GM21447 (cell line): ENCODE results near the gene GPR183.
A peak's percentile ranks its signal among the peaks of the same experiment; 100 is the strongest.

ENCODE experiments used
- ATAC-seq: cut with Tn5 transposase; IDR thresholded peaks from one replicate; pipeline ENCODE4 v1.9.1; 2021; ENCODE audit not compliant: unreplicated experiment

Gene GPR183

GRCh38 chr13:99272481-99272880, 34.7 kb downstream of the GPR183 start:
- ATAC-seq = no peak

- no peak for ATAC-seq
These were observed 36.0 kb downstream of the GPR183 start for GRCh38 chr13:99271249-99271648.

GRCh38 chr13:99270518-99270917, 36.7 kb downstream of the GPR183 start:
- no peak for ATAC-seq

- peak; percentile 65 for ATAC-seq
These were observed 37.5 kb downstream of the GPR183 start for GRCh38 chr13:99269627-99270241.

- ATAC-seq = no peak
These were observed 38.4 kb downstream of the GPR183 start for GRCh38 chr13:99268822-99269221.

GRCh38 chr13:99267927-99268326, 39.3 kb downstream of the GPR183 start:
- no peak for ATAC-seq

- no peak for ATAC-seq
These were observed 40.4 kb downstream of the GPR183 start for GRCh38 chr13:99266827-99267226.

GRCh38 chr13:99265821-99266426, 41.3 kb downstream of the GPR183 start:
- ATAC-seq = no peak

GRCh38 chr13:99265162-99265800, 41.9 kb downstream of the GPR183 start:
- ATAC-seq = no peak

GRCh38 chr13:99264051-99264450, 43.1 kb downstream of the GPR183 start:
- ATAC-seq = no peak

- ATAC-seq = no peak
These were observed 43.9 kb downstream of the GPR183 start for GRCh38 chr13:99263126-99263785.

GRCh38 chr13:99261059-99261458, 46.1 kb downstream of the GPR183 start:
- ATAC-seq = no peak

GRCh38 chr13:99260216-99260615, 47.0 kb downstream of the GPR183 start:
- ATAC-seq = no peak

- ATAC-seq = peak; percentile 45
These were observed 48.3 kb downstream of the GPR183 start for GRCh38 chr13:99258946-99259345.

GRCh38 chr13:99258210-99258860, 48.9 kb downstream of the GPR183 start, which contains the start of gene GPR18:
GPR18 (minus strand) TSS chr13:99258379; CDS start chr13:99255872, 2,507 bp downstream.
- peak; percentile 91 for ATAC-seq

GRCh38 chr13:99257291-99257690, 49.9 kb downstream of the GPR183 start:
- ATAC-seq = no peak

- ATAC-seq = no peak
These were observed 50.5 kb downstream of the GPR183 start for GRCh38 chr13:99256709-99257108.

GRCh38 chr13:99256283-99256682, 50.9 kb downstream of the GPR183 start:
- no peak for ATAC-seq

- ATAC-seq = no peak
These were observed 51.9 kb downstream of the GPR183 start for GRCh38 chr13:99255271-99255670.

GRCh38 chr13:99254830-99255229, 52.4 kb downstream of the GPR183 start:
- ATAC-seq = no peak

- ATAC-seq = no peak
These were observed 55.3 kb downstream of the GPR183 start for GRCh38 chr13:99251921-99252320.
